Nephron progenitor cell (in vitro differentiated cells): Measurements from ENCODE around the gene HMGB3.

ENCODE experiments used
- DNase-seq: peaks from one replicate; pipeline ENCODE4 v3.0.0; 2021
- H3K27ac Mint-ChIP-seq: 2 replicates; pipeline ENCODE4 v1.8.0; 2021; ENCODE audit warnings: mild to moderate bottlenecking, moderate library complexity, mixed read lengths
- H3K27me3 Mint-ChIP-seq: 2 replicates; pipeline ENCODE4 v1.8.0; 2021; ENCODE audit warnings: mild to moderate bottlenecking, low read depth, mixed read lengths; ENCODE audit not compliant: poor library complexity
- H3K36me3 Mint-ChIP-seq: 2 replicates; pipeline ENCODE4 v1.8.0; 2021; ENCODE audit warnings: low read depth, mixed read lengths
- H3K4me1 Mint-ChIP-seq: 2 replicates; pipeline ENCODE4 v1.8.0; 2021; ENCODE audit warnings: mixed read lengths
- H3K4me3 Mint-ChIP-seq: 2 replicates; pipeline ENCODE4 v1.8.0; 2021; ENCODE audit warnings: mild to moderate bottlenecking, moderate library complexity, mixed read lengths
- H3K9me3 Mint-ChIP-seq: 2 replicates; pipeline ENCODE4 v1.8.0; 2021; ENCODE audit warnings: mild to moderate bottlenecking, moderate library complexity, mixed read lengths
- CTCF ChIP-seq: fragments of 200-600 bp; sonication (generic); IDR thresholded peaks from 2 replicates; pipeline ENCODE4 v1.5.0; 2021; ENCODE audit warnings: antibody characterized with exemption

HMGB3 gene

GRCh38 chrX:150982788-150983520, at the start of gene HMGB3:
Gene HMGB3, plus strand, starts transcription at chrX:150983335. Its CDS starts 2,265 bp downstream, at chrX:150985600.
- peak; percentile 93 for DNase-seq
- H3K4me1 Mint-ChIP-seq, result peaks cover 36% of the 10 kb centered on the region
- H3K9me3 Mint-ChIP-seq, result peaks cover 45% of the 10 kb centered on the region
- peak within 1 kb of the TSS; percentile 36 for H3K27ac Mint-ChIP-seq
- H3K36me3 Mint-ChIP-seq, result peaks cover 23% of the 10 kb centered on the region
- peak within 1 kb of the TSS; percentile 79 for H3K4me3 Mint-ChIP-seq
- TF ChIP-seq CTCF, result no peak
- no peaks in the 10 kb centered on the region for H3K27me3 Mint-ChIP-seq

- Mint-ChIP-seq H3K4me1 (peaks cover 34% of the 10 kb centered on the region), H3K4me3 (peak overlapping the region; percentile 1), H3K9me3 (peaks cover 48% of the 10 kb centered on the region), H3K27ac (peak overlapping the region; percentile 48), H3K27me3 (no peaks in the 10 kb centered on the region), H3K36me3 (no peaks in the 10 kb centered on the region)
- no peak for DNase-seq
- TF ChIP-seq CTCF, result no peak
Observed at GRCh38 chrX:150933945-150934350, 49.2 kb upstream of the HMGB3 start.

GRCh38 chrX:150934453-150934852, 48.7 kb upstream of the HMGB3 start:
- no peaks in the 10 kb centered on the region for H3K36me3 Mint-ChIP-seq
- H3K4me1 Mint-ChIP-seq, result peaks cover 34% of the 10 kb centered on the region
- no peak for TF ChIP-seq CTCF
- peak overlapping the region; percentile 48 for H3K27ac Mint-ChIP-seq
- peaks cover 51% of the 10 kb centered on the region for H3K9me3 Mint-ChIP-seq
- no peaks in the 10 kb centered on the region for H3K27me3 Mint-ChIP-seq
- no peak for DNase-seq
- H3K4me3 Mint-ChIP-seq, result peak overlapping the region; percentile 1

- no peak for DNase-seq
- Mint-ChIP-seq H3K27ac (no peak overlapping the region), H3K4me3 (no peak overlapping the region), H3K27me3 (no peaks in the 10 kb centered on the region), H3K36me3 (no peaks in the 10 kb centered on the region), H3K4me1 (peaks cover 34% of the 10 kb centered on the region), H3K9me3 (peaks cover 51% of the 10 kb centered on the region)
- no peak for TF ChIP-seq CTCF
Observed at GRCh38 chrX:150935467-150935866, 47.7 kb upstream of the HMGB3 start.

- no peak overlapping the region for H3K27ac Mint-ChIP-seq
- H3K9me3 Mint-ChIP-seq, result peaks cover 47% of the 10 kb centered on the region
- peaks cover 43% of the 10 kb centered on the region for H3K4me1 Mint-ChIP-seq
- DNase-seq, result no peak
- TF ChIP-seq CTCF, result no peak
- H3K27me3 Mint-ChIP-seq, result peaks cover 4% of the 10 kb centered on the region
- H3K36me3 Mint-ChIP-seq, result no peaks in the 10 kb centered on the region
- H3K4me3 Mint-ChIP-seq, result no peak overlapping the region
Observed at GRCh38 chrX:150936556-150936955, 46.6 kb upstream of the HMGB3 start.
